HepG2 (cell line): Measurements from ENCODE around the gene DLG3. TPM values are rescaled to one million over a fixed set of nuclear protein-coding genes. Genes with fewer than 3 reads are reported as not detected.

Experiments
- AGO2 ChIP-seq: fragments of 200-400 bp; formaldehyde crosslinking; optimal IDR thresholded peaks from 2 replicates; pipeline ENCODE3; 2017; ENCODE audit warnings: mild to moderate bottlenecking, low read depth, low read length, moderate library complexity
- CBX2 ChIP-seq, 2 experiments: fragments of 200-600 bp in 1 of 2; sonication (generic); formaldehyde crosslinking in 1 of 2; IDR thresholded peaks; 2 replicates each; pipeline versions ENCODE4 v1.7.0 to v1.8.1; 2018 to 2022; ENCODE audit warnings: low read depth in 2 of 2, low read length in 1 of 2, mild to moderate bottlenecking in 1 of 2, missing genetic modification reagents in 1 of 2
- CEBPB ChIP-seq: IDR thresholded peaks from 2 replicates; pipeline ENCODE4 v1.6.1; 2011; ENCODE audit warnings: low read depth, low read length, improper control_type of control experiment, borderline replicate concordance
- CEBPG ChIP-seq: IDR thresholded peaks from 2 replicates; pipeline ENCODE4 v1.6.1; 2016
- CENPT ChIP-seq: sonication (generic); formaldehyde crosslinking; IDR thresholded peaks from 2 replicates; pipeline ENCODE4 v1.8.0; 2022; ENCODE audit warnings: low read depth, mild to moderate bottlenecking, moderate library complexity, missing genetic modification reagents
- CENPX ChIP-seq: sonication (generic); formaldehyde crosslinking; IDR thresholded peaks from 2 replicates; pipeline ENCODE4 v1.9.0; 2021; ENCODE audit warnings: mild to moderate bottlenecking, missing genetic modification reagents, moderate library complexity
- DR1 ChIP-seq: sonication (generic); formaldehyde crosslinking; IDR thresholded peaks from 2 replicates; pipeline ENCODE4 v1.8.0; 2021; ENCODE audit warnings: mild to moderate bottlenecking, missing genetic modification reagents, inconsistent platforms
- FOXK1 ChIP-seq: sonication (generic); formaldehyde crosslinking; IDR thresholded peaks from 2 replicates; pipeline ENCODE4 v1.4.0; 2020; ENCODE audit warnings: low read depth, missing genetic modification reagents, borderline replicate concordance
- HNRNPLL ChIP-seq: fragments of 200-400 bp; formaldehyde crosslinking; IDR thresholded peaks from 2 replicates; pipeline ENCODE4 v1.6.1; 2017; ENCODE audit warnings: mild to moderate bottlenecking, low read depth, low read length; ENCODE audit not compliant: poor library complexity, severe bottlenecking
- JUNB ChIP-seq: sonication (generic); formaldehyde crosslinking; IDR thresholded peaks from 2 replicates; pipeline ENCODE4 v1.8.0; 2022; ENCODE audit warnings: missing genetic modification reagents, mild to moderate bottlenecking, borderline replicate concordance
- MATR3 ChIP-seq: sonication (generic); formaldehyde crosslinking; IDR thresholded peaks from 2 replicates; pipeline ENCODE4 v1.4.0; 2020; ENCODE audit warnings: missing genetic modification reagents
- NR3C1 ChIP-seq: sonication (generic); formaldehyde crosslinking; IDR thresholded peaks from 2 replicates; pipeline ENCODE4 v1.4.0; 2020; ENCODE audit warnings: missing genetic modification reagents
- POGZ ChIP-seq: sonication (generic); formaldehyde crosslinking; IDR thresholded peaks from 2 replicates; pipeline ENCODE4 v1.4.0; 2020; ENCODE audit warnings: mild to moderate bottlenecking, missing genetic modification reagents
- RELA ChIP-seq: sonication (generic); formaldehyde crosslinking; IDR thresholded peaks from 2 replicates; pipeline ENCODE4 v1.4.0; 2020; ENCODE audit warnings: missing genetic modification reagents
- SIN3A ChIP-seq: IDR thresholded peaks from 2 replicates; pipeline ENCODE4 v1.6.1; 2011; ENCODE audit warnings: low read depth, mild to moderate bottlenecking, control low read depth, low read length, borderline replicate concordance
- SRSF1 ChIP-seq: fragments of 200-400 bp; formaldehyde crosslinking; optimal IDR thresholded peaks from 2 replicates; pipeline ENCODE3; 2017; ENCODE audit warnings: mild to moderate bottlenecking, low read depth, low read length, moderate library complexity
- ZNF407 ChIP-seq: sonication (generic); formaldehyde crosslinking; IDR thresholded peaks from one replicate; pipeline ENCODE4 v1.5.1; 2020; ENCODE audit warnings: mild to moderate bottlenecking, missing genetic modification reagents; ENCODE audit errors: not compliant biosample characterization
- polyA plus RNA-seq, 8 experiments: library from polyadenylated mRNA; depleted of rRNA in 3 of 8; stranded (reverse) in 7 of 8; unstranded in 1 of 8; fragments of >200 nt; fragmentation: Illumina TruSeq in 4 of 8; extraction: Trizol in 4 of 8; gene quantifications; 2 replicates each; pipeline versions ENCODE4 v1.2.1 to v1.2.3, GENCODE V29; 2011 to 2016; ENCODE audit warnings: low read depth in 4 of 8, missing spikeins in 1 of 8, mixed read lengths in 1 of 8; ENCODE audit not compliant: insufficient read depth in 1 of 8
- total RNA-seq, 5 experiments: library from RNA; depleted of rRNA; stranded (reverse); fragments of >200 nt; fragmentation: Illumina TruSeq; extraction: Trizol; gene quantifications; 2 replicates each; pipeline ENCODE4 v1.2.3, GENCODE V29; 2016; ENCODE audit warnings: low read depth in 1 of 5
- TF ChIP-seq, protein P1 (sequence below): sonication (generic); formaldehyde crosslinking; IDR thresholded peaks from 2 replicates; pipeline ENCODE4 v1.8.0; 2022; ENCODE audit warnings: missing genetic modification reagents, mild to moderate bottlenecking, moderate library complexity, borderline replicate concordance
- TF ChIP-seq, protein P2 (sequence below): sonication (generic); formaldehyde crosslinking; IDR thresholded peaks from 2 replicates; pipeline ENCODE4 v1.5.1; 2020; ENCODE audit warnings: missing genetic modification reagents, mild to moderate bottlenecking, borderline replicate concordance

DLG3 gene
- total and polyA plus RNA-seq, 2 of the 13 experiments (the other 11 are each of a cell fraction or from before 2014, with no cell fraction given) = 9.9 to 19.4 TPM

DNA sequence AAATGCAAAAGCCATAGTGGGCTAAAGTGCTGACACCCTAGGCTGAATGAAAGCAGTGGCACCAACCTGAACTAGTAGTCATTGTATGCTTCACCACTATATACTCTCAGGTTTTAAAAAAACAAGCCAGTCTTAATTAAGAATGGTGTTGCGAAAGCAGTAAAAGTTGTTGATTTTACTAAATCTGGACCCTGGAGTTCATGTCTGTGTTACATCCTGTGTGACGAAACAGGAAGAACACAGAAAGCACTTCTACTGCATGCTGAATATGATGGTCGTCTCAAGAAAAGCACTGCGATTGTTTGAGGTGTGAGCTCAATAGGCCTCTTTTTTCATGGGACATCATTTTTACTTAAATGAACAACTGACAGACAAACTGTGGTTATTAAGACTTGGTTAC, 45.7 kb upstream of the DLG3 start (continued):
- TF ChIP-seq ZNF407 (CRISPR knock-in tag) (no peak), POGZ (CRISPR knock-in tag) (no peak), FOXK1 (CRISPR knock-in tag) (0 out of 2 replicates have a peak, but pooled peaks have one; percentile 20), CEBPB (peak; percentile 71), CBX2 (IDR thresholded peaks at IDR 0.05; ENCODE audit: low read depth, low read length) (no peak), CBX2 (CRISPR knock-in tag; IDR thresholded peaks at IDR 0.05; ENCODE audit: low read depth) (no peak), CEBPG (CRISPR knock-in tag) (peak; percentile 74), JUNB (CRISPR knock-in tag) (no peak), HNRNPLL (no peak), SIN3A (no peak), RELA (CRISPR knock-in tag) (no peak), NR3C1 (CRISPR knock-in tag) (no peak), AGO2 (no peak), DR1 (no peak), CENPT (no peak), CENPX (CRISPR knock-in tag) (no peak), MATR3 (CRISPR knock-in tag) (no peak), SRSF1 (no peak)
- TF ChIP-seq, protein P1, sequence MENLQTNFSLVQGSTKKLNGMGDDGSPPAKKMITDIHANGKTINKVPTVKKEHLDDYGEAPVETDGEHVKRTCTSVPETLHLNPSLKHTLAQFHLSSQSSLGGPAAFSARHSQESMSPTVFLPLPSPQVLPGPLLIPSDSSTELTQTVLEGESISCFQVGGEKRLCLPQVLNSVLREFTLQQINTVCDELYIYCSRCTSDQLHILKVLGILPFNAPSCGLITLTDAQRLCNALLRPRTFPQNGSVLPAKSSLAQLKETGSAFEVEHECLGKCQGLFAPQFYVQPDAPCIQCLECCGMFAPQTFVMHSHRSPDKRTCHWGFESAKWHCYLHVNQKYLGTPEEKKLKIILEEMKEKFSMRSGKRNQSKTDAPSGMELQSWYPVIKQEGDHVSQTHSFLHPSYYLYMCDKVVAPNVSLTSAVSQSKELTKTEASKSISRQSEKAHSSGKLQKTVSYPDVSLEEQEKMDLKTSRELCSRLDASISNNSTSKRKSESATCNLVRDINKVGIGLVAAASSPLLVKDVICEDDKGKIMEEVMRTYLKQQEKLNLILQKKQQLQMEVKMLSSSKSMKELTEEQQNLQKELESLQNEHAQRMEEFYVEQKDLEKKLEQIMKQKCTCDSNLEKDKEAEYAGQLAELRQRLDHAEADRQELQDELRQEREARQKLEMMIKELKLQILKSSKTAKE (CRISPR knock-in tag) = peak; percentile 87
- TF ChIP-seq, protein P2, sequence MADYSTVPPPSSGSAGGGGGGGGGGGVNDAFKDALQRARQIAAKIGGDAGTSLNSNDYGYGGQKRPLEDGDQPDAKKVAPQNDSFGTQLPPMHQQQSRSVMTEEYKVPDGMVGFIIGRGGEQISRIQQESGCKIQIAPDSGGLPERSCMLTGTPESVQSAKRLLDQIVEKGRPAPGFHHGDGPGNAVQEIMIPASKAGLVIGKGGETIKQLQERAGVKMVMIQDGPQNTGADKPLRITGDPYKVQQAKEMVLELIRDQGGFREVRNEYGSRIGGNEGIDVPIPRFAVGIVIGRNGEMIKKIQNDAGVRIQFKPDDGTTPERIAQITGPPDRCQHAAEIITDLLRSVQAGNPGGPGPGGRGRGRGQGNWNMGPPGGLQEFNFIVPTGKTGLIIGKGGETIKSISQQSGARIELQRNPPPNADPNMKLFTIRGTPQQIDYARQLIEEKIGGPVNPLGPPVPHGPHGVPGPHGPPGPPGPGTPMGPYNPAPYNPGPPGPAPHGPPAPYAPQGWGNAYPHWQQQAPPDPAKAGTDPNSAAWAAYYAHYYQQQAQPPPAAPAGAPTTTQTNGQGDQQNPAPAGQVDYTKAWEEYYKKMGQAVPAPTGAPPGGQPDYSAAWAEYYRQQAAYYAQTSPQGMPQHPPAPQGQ (CRISPR knock-in tag) = no peak
